ENCODE measurements around the gene DERA.
A peak's percentile ranks its signal among the peaks of the same experiment; 100 is the strongest.
"Not testable (repeated sequence)": the region's sequence is repeated elsewhere in the genome, so short reads cannot be mapped to it uniquely, and the experiment has no call there.

The DERA gene

GRCh38 chr12:15887043-15887817, 23.9 kb upstream of the DERA start:
- H3K9me3 Mint-ChIP-seq: no peaks in the 10 kb centered on the region
- no peaks in the 10 kb centered on the region for H3K27me3 Mint-ChIP-seq
- H3K27ac Mint-ChIP-seq: no peak overlapping the region
- peaks cover 54% of the 10 kb centered on the region for H3K4me1 Mint-ChIP-seq
- ATAC-seq (no peak), DNase-seq (no peak)
- no peak overlapping the region for H3K4me3 Mint-ChIP-seq

GRCh38 chr12:15892645-15893259, 18.4 kb upstream of the DERA start:
- no peak for ATAC-seq
- no peak overlapping the region for H3K27ac Mint-ChIP-seq
- no peaks in the 10 kb centered on the region for H3K9me3 Mint-ChIP-seq
- DNase-seq: no peak
- H3K4me3 Mint-ChIP-seq: no peak overlapping the region
- H3K4me1 Mint-ChIP-seq: peaks cover 14% of the 10 kb centered on the region
- H3K27me3 Mint-ChIP-seq: no peaks in the 10 kb centered on the region

GRCh38 chr12:15893260-15893659, 17.9 kb upstream of the DERA start:
- Mint-ChIP-seq H3K4me3 (no peak overlapping the region), H3K4me1 (peaks cover 9% of the 10 kb centered on the region)
- no peak for DNase-seq

GRCh38 chr12:15896867-15897266, 14.3 kb upstream of the DERA start:
- H3K9me3 Mint-ChIP-seq: no peaks in the 10 kb centered on the region
- DNase-seq: no peak
- H3K27me3 Mint-ChIP-seq: no peaks in the 10 kb centered on the region
- H3K27ac Mint-ChIP-seq: no peak overlapping the region
- ATAC-seq: no peak
- no peaks in the 10 kb centered on the region for H3K4me1 Mint-ChIP-seq
- no peak overlapping the region for H3K4me3 Mint-ChIP-seq

More at GRCh38 chr12:15893260-15893659, 17.9 kb upstream of the DERA start:
- Mint-ChIP-seq H3K27ac (no peak overlapping the region), H3K9me3 (no peaks in the 10 kb centered on the region), H3K27me3 (no peaks in the 10 kb centered on the region)
- no peak for ATAC-seq

GRCh38 chr12:15897433-15897832, 13.7 kb upstream of the DERA start:
- no peaks in the 10 kb centered on the region for H3K27me3 Mint-ChIP-seq

GRCh38 chr12:15899282-15899870, 11.8 kb upstream of the DERA start:
- no peaks in the 10 kb centered on the region for H3K4me1 Mint-ChIP-seq
- ATAC-seq (no peak), DNase-seq (no peak)
- no peaks in the 10 kb centered on the region for H3K27me3 Mint-ChIP-seq
- H3K4me3 Mint-ChIP-seq: no peak overlapping the region
- no peaks in the 10 kb centered on the region for H3K9me3 Mint-ChIP-seq
- H3K27ac Mint-ChIP-seq: no peak overlapping the region

More at GRCh38 chr12:15897433-15897832, 13.7 kb upstream of the DERA start:
- Mint-ChIP-seq H3K9me3 (no peaks in the 10 kb centered on the region), H3K27ac (no peak overlapping the region), H3K4me1 (no peaks in the 10 kb centered on the region), H3K4me3 (no peak overlapping the region)
- no peak for ATAC-seq
- DNase-seq: no peak

GRCh38 chr12:15904378-15904920, 6.7 kb upstream of the DERA start:
- ATAC-seq: no peak
- H3K27ac Mint-ChIP-seq: no peak overlapping the region
- no peaks in the 10 kb centered on the region for H3K27me3 Mint-ChIP-seq
- DNase-seq: no peak
- no peaks in the 10 kb centered on the region for H3K9me3 Mint-ChIP-seq
- no peak overlapping the region for H3K4me3 Mint-ChIP-seq
- no peaks in the 10 kb centered on the region for H3K4me1 Mint-ChIP-seq

- Mint-ChIP-seq H3K4me1 (peaks cover 10% of the 10 kb centered on the region), H3K4me3 (peak overlapping the region; percentile 88 to 94), H3K27me3 (no peaks in the 10 kb centered on the region), H3K9me3 (no peaks in the 10 kb centered on the region), H3K27ac (no peak overlapping the region)
- DNase-seq (no peak), ATAC-seq (no peak)
These were observed 666 bp upstream of the DERA start for GRCh38 chr12:15910468-15910863.

- peak overlapping the region; percentile 88 to 94 for H3K4me3 Mint-ChIP-seq
- H3K27me3 Mint-ChIP-seq, ATAC-seq, H3K9me3 Mint-ChIP-seq, DNase-seq: not testable (repeated sequence)
- H3K27ac Mint-ChIP-seq: peak overlapping the region; percentile 98 to 99
- peaks cover 10% of the 10 kb centered on the region for H3K4me1 Mint-ChIP-seq
These were observed 799 bp downstream of the DERA start for GRCh38 chr12:15911931-15912330.

- not testable (repeated sequence) for H3K27ac Mint-ChIP-seq, DNase-seq, H3K27me3 Mint-ChIP-seq, H3K9me3 Mint-ChIP-seq, ATAC-seq, H3K4me3 Mint-ChIP-seq
- H3K4me1 Mint-ChIP-seq: peaks cover 10% of the 10 kb centered on the region
These were observed 3.0 kb downstream of the DERA start for GRCh38 chr12:15914131-15914530.

- Mint-ChIP-seq H3K9me3 (no peaks in the 10 kb centered on the region), H3K27me3 (no peaks in the 10 kb centered on the region), H3K27ac (no peak overlapping the region), H3K4me3 (no peak overlapping the region), H3K4me1 (no peaks in the 10 kb centered on the region)
- ATAC-seq (no peak), DNase-seq (no peak)
These were observed 6.9 kb downstream of the DERA start for GRCh38 chr12:15918066-15918465.

- DNase-seq (no peak), ATAC-seq (no peak)
- H3K9me3 Mint-ChIP-seq: no peaks in the 10 kb centered on the region
- H3K4me1 Mint-ChIP-seq: no peaks in the 10 kb centered on the region
- no peak overlapping the region for H3K4me3 Mint-ChIP-seq
- H3K27ac Mint-ChIP-seq: peak overlapping the region; percentile 5 to 34
- H3K27me3 Mint-ChIP-seq: no peaks in the 10 kb centered on the region
These were observed 8.3 kb downstream of the DERA start for GRCh38 chr12:15919418-15919817.

- DNase-seq (no peak), ATAC-seq (no peak)
- H3K27ac Mint-ChIP-seq: no peak overlapping the region
- H3K27me3 Mint-ChIP-seq: no peaks in the 10 kb centered on the region
- no peaks in the 10 kb centered on the region for H3K4me1 Mint-ChIP-seq
- H3K9me3 Mint-ChIP-seq: no peaks in the 10 kb centered on the region
- H3K4me3 Mint-ChIP-seq: no peak overlapping the region
These were observed 13.8 kb downstream of the DERA start for GRCh38 chr12:15924956-15925355.

- no peak for ATAC-seq
- no peak overlapping the region for H3K4me3 Mint-ChIP-seq
These were observed 17.2 kb downstream of the DERA start for GRCh38 chr12:15928346-15928745.

GRCh38 chr12:15928870-15929571, 17.9 kb downstream of the DERA start:
- Mint-ChIP-seq H3K27me3 (no peaks in the 10 kb centered on the region), H3K4me1 (peaks cover 7% of the 10 kb centered on the region), H3K9me3 (peaks cover 0 to 12% of the 10 kb centered on the region in 2 donors), H3K27ac (no peak overlapping the region), H3K4me3 (no peak overlapping the region)
- ATAC-seq: no peak
- no peak for DNase-seq

More at GRCh38 chr12:15928346-15928745, 17.2 kb downstream of the DERA start:
- DNase-seq: no peak
- Mint-ChIP-seq H3K4me1 (peaks cover 7% of the 10 kb centered on the region), H3K9me3 (peaks cover 0 to 12% of the 10 kb centered on the region in 2 donors), H3K27ac (no peak overlapping the region), H3K27me3 (no peaks in the 10 kb centered on the region)

All from stimulated activated naive CD8-positive, alpha-beta T cell treated with anti-CD3 and anti-CD28 coated beads, Interleukin-15, amount 100 ng/mL, for 72 hours (primary cell).